GM12874 (cell line): ENCODE data around the gene RAI14.

Source experiments
- CTCF ChIP-seq: IDR thresholded peaks from 2 replicates; pipeline ENCODE4 v1.5.1; 2011; ENCODE audit warnings: low read depth, mild to moderate bottlenecking, control low read depth, low read length, moderate library complexity; ENCODE audit not compliant: insufficient read depth

Gene RAI14

DNA sequence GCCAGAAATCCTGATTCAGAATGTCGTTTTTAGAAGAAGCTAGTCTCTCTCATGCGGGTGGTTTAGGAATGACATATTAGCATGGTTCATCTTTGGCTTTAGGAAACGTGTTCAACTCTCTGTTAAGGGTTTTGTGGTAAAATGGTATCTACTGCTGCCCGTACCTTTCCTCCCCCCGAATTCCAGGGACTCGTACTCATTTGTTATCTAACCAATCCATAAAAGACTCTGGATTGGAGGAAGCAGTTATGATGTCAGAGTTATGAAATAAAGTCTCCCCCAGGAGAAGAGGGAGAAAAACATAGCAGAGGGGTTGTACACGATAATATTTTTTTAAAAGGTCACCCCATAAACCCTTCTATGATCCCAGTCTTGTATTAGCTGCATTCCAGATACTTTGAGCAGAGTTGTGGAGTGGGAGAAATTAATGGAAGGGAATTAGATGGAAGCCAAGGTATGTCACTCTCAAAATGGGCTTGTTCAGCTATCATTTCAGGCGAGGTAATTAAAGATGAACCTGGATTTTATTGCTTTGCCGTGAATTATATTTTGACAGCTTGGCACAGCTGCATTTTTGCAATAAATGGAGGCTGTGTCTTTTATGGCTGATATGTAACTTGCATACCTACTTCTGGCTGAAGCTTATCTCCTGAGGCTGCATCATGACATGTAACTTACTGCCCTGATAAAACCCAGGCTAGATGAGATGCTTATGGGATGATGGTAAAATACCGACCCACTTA lies 31.3 kb downstream of the RAI14 start:
- no peak for TF ChIP-seq CTCF

DNA sequence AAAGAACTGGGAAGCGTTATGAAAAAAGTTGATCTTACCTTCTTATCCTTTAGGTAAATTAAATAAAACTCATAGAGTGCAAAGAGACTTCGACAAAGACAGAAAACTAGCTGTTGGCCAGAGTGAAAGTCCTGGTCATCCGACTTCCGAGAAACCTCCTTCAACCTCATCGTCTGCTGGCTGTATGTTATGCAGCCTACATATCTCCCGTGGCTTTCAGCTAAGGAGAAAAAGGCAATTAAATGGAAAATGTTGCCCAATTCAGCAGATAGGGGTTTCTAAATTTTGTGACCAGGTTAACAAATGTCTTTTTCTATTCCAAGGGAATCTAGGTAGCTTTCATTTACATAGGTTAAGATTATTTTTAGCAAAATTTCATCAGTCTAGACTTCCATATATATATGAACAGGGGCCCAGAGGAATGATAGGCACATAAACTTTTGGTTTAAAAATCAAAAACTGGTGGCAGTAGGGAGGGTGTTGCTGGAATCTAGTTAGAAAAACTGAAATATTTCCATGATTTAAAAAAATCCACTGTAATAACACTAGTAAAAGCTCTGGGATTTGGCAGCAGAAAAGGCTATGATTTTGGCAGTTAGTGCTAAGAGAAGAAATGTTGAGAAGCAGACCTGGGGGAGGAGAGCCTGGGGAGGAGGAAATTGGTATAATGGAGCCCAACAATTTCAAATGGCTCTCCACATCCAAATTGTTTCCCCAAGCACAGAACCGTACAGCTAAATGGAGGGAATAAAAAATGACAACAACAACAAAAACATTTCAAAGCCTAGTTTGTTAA lies 32.1 kb downstream of the RAI14 start:
- TF ChIP-seq CTCF: no peak

DNA sequence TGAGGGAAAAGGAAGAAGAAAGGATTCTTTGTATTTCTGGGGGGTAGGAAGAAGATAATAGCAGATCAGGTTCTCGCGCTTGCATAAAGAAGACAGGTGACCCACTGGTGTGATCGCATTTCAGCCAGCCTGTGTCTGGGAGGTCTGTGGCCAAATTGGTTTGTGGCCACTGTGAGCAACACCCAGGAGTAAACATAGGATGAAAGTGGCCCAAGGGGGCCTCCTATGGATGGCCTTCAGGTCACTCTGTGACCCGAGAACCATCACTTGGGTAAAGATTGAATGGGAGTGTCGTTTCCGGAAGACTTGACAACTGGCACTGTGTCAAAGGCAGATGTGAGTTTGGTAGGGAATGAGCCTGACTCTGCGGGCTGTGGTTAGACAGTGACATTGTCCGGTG lies 34.2 kb downstream of the RAI14 start:
- no peak for TF ChIP-seq CTCF

DNA sequence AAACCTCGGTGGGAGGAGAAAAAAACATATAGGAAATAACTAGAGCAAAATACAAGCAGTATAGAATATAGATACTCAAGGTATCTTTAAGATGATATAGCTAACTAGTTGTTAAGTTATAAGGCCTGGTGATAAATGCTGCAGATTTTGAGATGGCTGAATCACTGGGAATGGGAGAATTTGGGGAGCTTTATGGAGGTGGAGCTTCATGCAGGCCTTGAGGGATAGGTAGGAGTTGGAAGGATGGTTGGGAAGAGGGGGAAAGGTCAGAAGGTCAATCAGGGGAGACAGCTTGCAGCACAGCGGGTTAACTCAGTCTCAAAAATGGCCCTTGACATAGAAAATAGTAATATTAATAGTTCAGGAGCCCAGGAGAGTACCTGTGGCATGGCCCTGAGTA lies 34.8 kb downstream of the RAI14 start:
- TF ChIP-seq CTCF: no peak

DNA sequence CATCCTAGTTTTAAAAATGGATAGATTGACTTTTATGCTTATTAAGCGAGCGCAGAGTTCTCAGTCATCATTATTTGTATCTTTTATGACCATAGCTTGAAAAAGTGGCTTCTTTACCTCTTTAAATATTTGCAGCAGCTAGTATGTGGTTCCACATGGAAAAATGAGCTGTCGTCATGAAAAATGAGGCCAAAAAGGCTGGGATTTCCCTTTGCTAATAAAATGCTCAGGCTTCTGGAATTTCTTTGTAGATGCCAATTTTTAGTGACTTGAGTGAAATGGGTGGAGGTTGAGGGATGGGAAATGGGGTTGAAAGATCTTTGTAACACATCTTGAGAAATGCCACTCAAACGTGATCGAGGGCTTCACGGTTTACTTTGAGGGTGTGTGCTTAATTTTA lies 35.2 kb downstream of the RAI14 start:
- TF ChIP-seq CTCF: no peak

DNA sequence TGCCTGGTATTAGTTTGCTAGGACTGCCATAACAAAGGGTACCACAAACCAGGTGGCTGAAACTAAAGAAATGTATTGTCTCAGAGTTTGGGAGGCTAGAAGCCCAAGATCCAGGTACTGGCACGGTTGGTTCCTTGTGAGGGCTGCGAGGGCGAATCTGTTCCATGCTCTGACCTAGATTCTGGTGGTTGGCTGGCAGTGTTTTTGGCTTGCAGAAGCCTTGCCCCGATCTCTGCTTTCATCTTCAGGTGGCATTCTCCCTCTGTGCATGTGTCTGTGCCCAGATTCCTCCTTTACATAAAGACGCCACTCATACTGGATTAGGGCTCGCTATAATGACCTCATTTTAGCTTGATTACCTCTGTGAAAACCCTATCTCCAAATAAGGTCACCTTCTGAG lies 36.7 kb downstream of the RAI14 start:
- no peak for TF ChIP-seq CTCF

GRCh38 chr5:34694012-34694411 lies 37.9 kb downstream of the RAI14 start:
- TF ChIP-seq CTCF: no peak
